HCT116 (cell line): ENCODE measurements around the gene SH3YL1. TPM values are rescaled to one million over a fixed set of nuclear protein-coding genes. Genes with fewer than 3 reads are reported as not detected.

ENCODE experiments used
- ATAC-seq: fragments of 200-7000 bp; cut with Tn5 transposase; 2 replicates; pipeline ENCODE4 v1.9.1; 2020; ENCODE audit warnings: mild to moderate bottlenecking, moderate library complexity
- BruUV-seq: library from RNA; stranded (reverse); fragments of 400-500 nt; replicated peaks from 2 replicates; lab custom pipeline; 2021; lab: Mats Ljungman, UMichigan
- CTCF ChIA-PET: fragments of 300-600 bp; sonication (Branson Sonifier 250); formaldehyde crosslinking; loops from one replicate; lab custom pipeline; 2021; ENCODE audit warnings: antibody characterized with exemption; lab: Charles Lee
- POLR2A ChIA-PET: fragments of 300-600, 350-600 bp; sonication (Branson Sonifier 250); formaldehyde crosslinking; loops from one replicate; lab custom pipeline; 2021; ENCODE audit warnings: antibody characterized with exemption; lab: Charles Lee
- RAD21 ChIA-PET, 2 experiments: fragments of 300-600 bp; sonication (Branson Sonifier 250); formaldehyde crosslinking; loops; one replicate each; lab custom pipeline; 2023; ENCODE audit warnings: low total read pairs in 2 of 2; ENCODE audit not compliant: uncharacterized antibody in 2 of 2, unreplicated experiment in 2 of 2, low non-redundant PET in 1 of 2; lab: Charles Lee
- DNase-seq: peaks from one replicate; pipeline ENCODE4 v3.0.0-alpha.2; 2010; ENCODE audit warnings: low read depth, low spot score
- H2AFZ ChIP-seq: fragments of 200-600 bp; shearing (Covaris generic), sonication (generic); 2 replicates; pipeline ENCODE4 v1.6.1; 2017; ENCODE audit warnings: low read depth, mixed run types, mixed read lengths, antibody characterized with exemption, low read length; ENCODE audit not compliant: poor library complexity, severe bottlenecking
- H3K27ac ChIP-seq: 2 replicates; pipeline ENCODE4 v1.5.1; 2012; ENCODE audit warnings: low read depth, low read length
- H3K27me3 ChIP-seq: fragments of 200-600 bp; sonication (generic); 2 replicates; pipeline ENCODE4 v1.6.1; 2016; ENCODE audit warnings: mixed run types, low read length, mixed read lengths; ENCODE audit not compliant: insufficient read depth
- H3K36me3 ChIP-seq, 2 experiments: fragments of 200-500 bp in 1 of 2; fragments of 200-600 bp in 1 of 2; sonication (Bioruptor generic) in 1 of 2; sonication (generic) in 1 of 2; 2 replicates each; pipeline versions ENCODE4 v1.5.1 to v1.6.1; 2014 to 2016; ENCODE audit warnings: low read length in 2 of 2, inconsistent platforms in 1 of 2, mixed read lengths in 1 of 2, mixed run types in 1 of 2; ENCODE audit not compliant: insufficient read depth in 2 of 2, control insufficient read depth in 1 of 2
- H3K4me1 ChIP-seq, 2 experiments: fragments of 200-600 bp in 1 of 2; sonication (generic) in 1 of 2; 2 replicates each; pipeline versions ENCODE4 v1.5.1 to v1.6.1; 2012 to 2017; ENCODE audit warnings: low read length in 2 of 2, inconsistent platforms in 1 of 2, mild to moderate bottlenecking in 1 of 2, mixed read lengths in 1 of 2, mixed run types in 1 of 2, moderate library complexity in 1 of 2; ENCODE audit not compliant: insufficient read depth in 2 of 2, control insufficient read depth in 1 of 2
- H3K4me2 ChIP-seq: fragments of 200-600 bp; sonication (generic); 2 replicates; pipeline ENCODE4 v1.6.1; 2017; ENCODE audit warnings: mixed run types, low read length, mixed read lengths
- H3K4me3 ChIP-seq, 2 experiments: fragments of 200-600 bp in 1 of 2; sonication (generic) in 1 of 2; replicated peaks in 1 of 2; 2 replicates each; pipeline ENCODE4 v1.5.1; 2011 to 2016; ENCODE audit warnings: low read length in 2 of 2, control low read depth in 1 of 2, low read depth in 1 of 2, mild to moderate bottlenecking in 1 of 2, mixed read lengths in 1 of 2, mixed run types in 1 of 2
- H3K79me2 ChIP-seq: fragments of 200-600 bp; sonication (generic); 2 replicates; pipeline ENCODE4 v1.6.1; 2017; ENCODE audit warnings: mild to moderate bottlenecking, mixed run types, low read length, moderate library complexity, mixed read lengths; ENCODE audit not compliant: insufficient read depth
- H3K9ac ChIP-seq: fragments of 200-600 bp; sonication (generic); 2 replicates; pipeline ENCODE4 v1.6.1; 2016; ENCODE audit warnings: low read length, mixed read lengths
- H3K9me2 ChIP-seq: fragments of 200-600 bp; sonication (generic), shearing (Covaris generic); 2 replicates; pipeline ENCODE4 v1.6.1; 2017; ENCODE audit warnings: mixed run types, mild to moderate bottlenecking, moderate library complexity; ENCODE audit not compliant: insufficient read depth
- H3K9me3 ChIP-seq, 2 experiments: fragments of 200-500 bp in 1 of 2; fragments of 200-600 bp in 1 of 2; sonication (Bioruptor generic) in 1 of 2; sonication (generic) in 1 of 2; 2 replicates each; pipeline ENCODE4 v1.6.1; 2014 to 2017; ENCODE audit warnings: low read length in 2 of 2, mixed read lengths in 2 of 2, inconsistent platforms in 1 of 2, low read depth in 1 of 2, mild to moderate bottlenecking in 1 of 2, mixed run types in 1 of 2, moderate library complexity in 1 of 2; ENCODE audit not compliant: control insufficient read depth in 1 of 2, insufficient read depth in 1 of 2
- H4K20me1 ChIP-seq: fragments of 200-600 bp; sonication (generic), shearing (Covaris generic); 2 replicates; pipeline ENCODE4 v1.6.1; 2017; ENCODE audit warnings: mixed run types, mild to moderate bottlenecking, moderate library complexity; ENCODE audit not compliant: insufficient read depth
- ATF3 ChIP-seq: IDR thresholded peaks from 2 replicates; pipeline ENCODE4 v1.6.1; 2012
- CBX3 ChIP-seq: IDR thresholded peaks from 2 replicates; pipeline ENCODE4 v1.6.1; 2012; ENCODE audit warnings: low read depth
- EGR1 ChIP-seq: IDR thresholded peaks from 2 replicates; pipeline ENCODE4 v1.6.1; 2012; ENCODE audit warnings: low read depth
- EZH2 ChIP-seq: fragments of 200-600 bp; sonication (generic); IDR thresholded peaks from 2 replicates; pipeline ENCODE4 v1.6.1; 2017; ENCODE audit warnings: antibody characterized with exemption, mixed run types
- FOSL1 ChIP-seq: IDR thresholded peaks from 2 replicates; pipeline ENCODE4 v1.6.1; 2012; ENCODE audit warnings: low read depth
- JUND ChIP-seq: IDR thresholded peaks from 2 replicates; pipeline ENCODE4 v1.6.1; 2012
- POLR2A ChIP-seq: IDR thresholded peaks from 2 replicates; pipeline ENCODE4 v1.7.0; 2011; ENCODE audit warnings: borderline replicate concordance; ENCODE audit not compliant: insufficient read depth, insufficient read length; ENCODE audit errors: extremely low read depth
- POLR2AphosphoS5 ChIP-seq: IDR thresholded peaks from 2 replicates; pipeline ENCODE4 v1.6.1; 2011; ENCODE audit warnings: mild to moderate bottlenecking, low read depth, low read length, moderate library complexity
- RAD21 ChIP-seq: IDR thresholded peaks from 2 replicates; pipeline ENCODE4 v1.6.1; 2012; ENCODE audit warnings: low read depth, mild to moderate bottlenecking
- SP1 ChIP-seq: IDR thresholded peaks from 2 replicates; pipeline ENCODE4 v1.6.1; 2012; ENCODE audit warnings: low read depth
- SRF ChIP-seq: IDR thresholded peaks from 2 replicates; pipeline ENCODE4 v1.6.1; 2012; ENCODE audit warnings: low read depth
- ZBTB33 ChIP-seq: IDR thresholded peaks from 2 replicates; pipeline ENCODE4 v1.6.1; 2011; ENCODE audit warnings: mild to moderate bottlenecking, low read length, moderate library complexity; ENCODE audit not compliant: insufficient replicate concordance; ENCODE audit errors: extremely low read depth
- ZFX ChIP-seq: fragments of 450-650 bp; IDR thresholded peaks from 2 replicates; pipeline ENCODE4 v1.6.1; 2017
- intact Hi-C: fragments of 100-400 bp; cut with micrococcal nuclease; formaldehyde crosslinking; loops from 2 replicates; pipeline ENCODE4 v1.10.0; 2022
- total RNA-seq: library from RNA; stranded (reverse); gene quantifications from one replicate; pipeline ENCODE4 v1.2.1, GENCODE V29; 2021; ENCODE audit not compliant: unreplicated experiment
- TF ChIP-seq, protein P1 (sequence below), 3 experiments: fragments of 200-600 bp in 1 of 3; sonication (generic) in 1 of 3; IDR thresholded peaks in 2 of 3; conservative IDR thresholded peaks in 1 of 3; 2 replicates each; pipeline ENCODE4 v1.5.1; 2012 to 2017; ENCODE audit warnings: low read depth in 2 of 3, low read length in 2 of 3, antibody characterized with exemption in 1 of 3, borderline replicate concordance in 1 of 3, control low read depth in 1 of 3, mild to moderate bottlenecking in 1 of 3, mixed read lengths in 1 of 3, mixed run types in 1 of 3, moderate library complexity in 1 of 3; ENCODE audit not compliant: insufficient read depth in 1 of 3
- TF ChIP-seq, protein P2 (sequence below): IDR thresholded peaks from 2 replicates; pipeline ENCODE4 v1.6.1; 2012; ENCODE audit warnings: low read depth

SH3YL1 gene
- total RNA-seq, 1 experiment from 2014 or later, result 32.8 TPM

DNA sequence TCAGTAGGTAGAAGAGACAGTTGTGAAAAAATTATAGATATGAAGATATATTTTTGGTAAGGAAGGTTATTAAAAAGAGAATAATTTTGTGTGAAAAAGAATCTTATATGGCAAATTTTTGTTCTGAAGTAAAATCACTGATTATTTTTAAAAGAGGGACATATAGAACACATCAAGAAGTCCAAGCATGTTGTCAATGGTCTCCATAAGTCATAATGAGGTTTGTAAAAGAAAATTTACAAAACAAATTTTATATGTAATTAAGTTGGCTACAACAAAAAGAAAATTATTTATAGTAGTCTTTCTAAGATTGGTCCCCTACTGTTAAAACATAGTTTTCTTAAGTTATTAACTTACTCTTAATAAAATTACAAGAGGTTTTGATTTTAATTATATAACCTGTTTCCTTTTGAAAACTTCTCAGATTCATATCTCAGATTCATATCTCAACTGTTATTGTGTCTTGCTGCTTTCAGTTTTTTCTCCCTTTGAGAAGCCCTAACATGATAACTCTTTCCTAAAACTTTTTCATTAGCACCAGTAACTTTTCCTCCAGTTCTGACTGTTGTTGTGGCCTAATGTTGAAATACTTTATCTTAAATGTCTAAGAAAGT lies 81.2 kb downstream of the SH3YL1 start (continued):
- TF ChIP-seq, protein P1, sequence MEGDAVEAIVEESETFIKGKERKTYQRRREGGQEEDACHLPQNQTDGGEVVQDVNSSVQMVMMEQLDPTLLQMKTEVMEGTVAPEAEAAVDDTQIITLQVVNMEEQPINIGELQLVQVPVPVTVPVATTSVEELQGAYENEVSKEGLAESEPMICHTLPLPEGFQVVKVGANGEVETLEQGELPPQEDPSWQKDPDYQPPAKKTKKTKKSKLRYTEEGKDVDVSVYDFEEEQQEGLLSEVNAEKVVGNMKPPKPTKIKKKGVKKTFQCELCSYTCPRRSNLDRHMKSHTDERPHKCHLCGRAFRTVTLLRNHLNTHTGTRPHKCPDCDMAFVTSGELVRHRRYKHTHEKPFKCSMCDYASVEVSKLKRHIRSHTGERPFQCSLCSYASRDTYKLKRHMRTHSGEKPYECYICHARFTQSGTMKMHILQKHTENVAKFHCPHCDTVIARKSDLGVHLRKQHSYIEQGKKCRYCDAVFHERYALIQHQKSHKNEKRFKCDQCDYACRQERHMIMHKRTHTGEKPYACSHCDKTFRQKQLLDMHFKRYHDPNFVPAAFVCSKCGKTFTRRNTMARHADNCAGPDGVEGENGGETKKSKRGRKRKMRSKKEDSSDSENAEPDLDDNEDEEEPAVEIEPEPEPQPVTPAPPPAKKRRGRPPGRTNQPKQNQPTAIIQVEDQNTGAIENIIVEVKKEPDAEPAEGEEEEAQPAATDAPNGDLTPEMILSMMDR (IDR thresholded peaks at IDR 0.05 in 2 of 3, conservative IDR thresholded peaks at IDR 0.05 in 1 of 3; ENCODE audit: borderline replicate concordance in 1 of 3, insufficient read depth in 1 of 3, low read depth in 2 of 3, low read length in 2 of 3), result no peak
- TF ChIP-seq RAD21, result no peak
- no peak for TF ChIP-seq SP1
- no peak for TF ChIP-seq SRF

DNA sequence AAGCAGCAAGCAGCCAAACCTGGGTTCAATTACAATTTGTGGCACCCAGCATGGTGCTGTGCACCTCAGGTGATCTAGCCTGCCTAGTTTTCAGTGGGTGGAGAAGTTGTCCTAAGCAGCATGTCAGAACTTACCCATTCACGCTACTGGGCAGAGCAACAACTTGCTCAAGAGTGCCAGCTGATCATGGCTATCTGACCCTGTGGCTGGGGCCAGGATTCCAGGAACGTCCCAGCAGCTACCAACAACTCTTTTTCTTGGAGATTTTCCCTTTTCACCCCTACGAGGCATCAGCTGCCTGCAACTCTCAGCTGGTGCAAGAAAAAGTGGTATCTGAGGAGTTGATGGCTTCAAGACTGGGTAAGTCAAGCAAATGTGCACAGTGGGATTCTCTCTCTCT lies 83.5 kb downstream of the SH3YL1 start:
- Histone ChIP-seq H3K9me3 (peaks cover 4% of the 10 kb centered on the region in 2 experiments; a peak in 1 of 4 replicates), H3K9ac (no peak overlapping the region), H2AFZ (no peak overlapping the region), H3K36me3 (no peaks in the 10 kb centered on the region), H3K4me1 (peaks cover 0 to 5% of the 10 kb centered on the region in 2 experiments; a peak in 1 of 4 replicates), H3K27me3 (no peaks in the 10 kb centered on the region; the same call in 1 of the 2 replicates), H4K20me1 (no peaks in the 10 kb centered on the region), H3K79me2 (no peaks in the 10 kb centered on the region), H3K9me2 (no peaks in the 10 kb centered on the region), H3K4me3 (no peak overlapping the region), H3K27ac (no peak overlapping the region), H3K4me2 (no peak overlapping the region)
- ChIA-PET RAD21 (no interaction called here), CTCF (no interaction called here), POLR2A (no interaction called here)
- ATAC-seq (no peak), DNase-seq (no peak)
- intact Hi-C loops, result no loop called here
- no TSS peak for BruUV-seq
- TF ChIP-seq CBX3 (no peak), EGR1 (no peak), POLR2AphosphoS5 (no peak), SRF (no peak), FOSL1 (no peak), EZH2 (no peak), JUND (no peak), ZBTB33 (no peak), ATF3 (no peak), ZFX (no peak), POLR2A (no peak)
- TF ChIP-seq, protein P2, sequence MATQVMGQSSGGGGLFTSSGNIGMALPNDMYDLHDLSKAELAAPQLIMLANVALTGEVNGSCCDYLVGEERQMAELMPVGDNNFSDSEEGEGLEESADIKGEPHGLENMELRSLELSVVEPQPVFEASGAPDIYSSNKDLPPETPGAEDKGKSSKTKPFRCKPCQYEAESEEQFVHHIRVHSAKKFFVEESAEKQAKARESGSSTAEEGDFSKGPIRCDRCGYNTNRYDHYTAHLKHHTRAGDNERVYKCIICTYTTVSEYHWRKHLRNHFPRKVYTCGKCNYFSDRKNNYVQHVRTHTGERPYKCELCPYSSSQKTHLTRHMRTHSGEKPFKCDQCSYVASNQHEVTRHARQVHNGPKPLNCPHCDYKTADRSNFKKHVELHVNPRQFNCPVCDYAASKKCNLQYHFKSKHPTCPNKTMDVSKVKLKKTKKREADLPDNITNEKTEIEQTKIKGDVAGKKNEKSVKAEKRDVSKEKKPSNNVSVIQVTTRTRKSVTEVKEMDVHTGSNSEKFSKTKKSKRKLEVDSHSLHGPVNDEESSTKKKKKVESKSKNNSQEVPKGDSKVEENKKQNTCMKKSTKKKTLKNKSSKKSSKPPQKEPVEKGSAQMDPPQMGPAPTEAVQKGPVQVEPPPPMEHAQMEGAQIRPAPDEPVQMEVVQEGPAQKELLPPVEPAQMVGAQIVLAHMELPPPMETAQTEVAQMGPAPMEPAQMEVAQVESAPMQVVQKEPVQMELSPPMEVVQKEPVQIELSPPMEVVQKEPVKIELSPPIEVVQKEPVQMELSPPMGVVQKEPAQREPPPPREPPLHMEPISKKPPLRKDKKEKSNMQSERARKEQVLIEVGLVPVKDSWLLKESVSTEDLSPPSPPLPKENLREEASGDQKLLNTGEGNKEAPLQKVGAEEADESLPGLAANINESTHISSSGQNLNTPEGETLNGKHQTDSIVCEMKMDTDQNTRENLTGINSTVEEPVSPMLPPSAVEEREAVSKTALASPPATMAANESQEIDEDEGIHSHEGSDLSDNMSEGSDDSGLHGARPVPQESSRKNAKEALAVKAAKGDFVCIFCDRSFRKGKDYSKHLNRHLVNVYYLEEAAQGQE, result no peak
- TF ChIP-seq, protein P1 (IDR thresholded peaks at IDR 0.05 in 2 of 3, conservative IDR thresholded peaks at IDR 0.05 in 1 of 3; ENCODE audit: borderline replicate concordance in 1 of 3, insufficient read depth in 1 of 3, low read depth in 2 of 3, low read length in 2 of 3), result no peak
